GM19397 (cell line): ENCODE measurements around the gene TDRD7.

Source experiments
- ATAC-seq: cut with Tn5 transposase; IDR thresholded peaks from one replicate; pipeline ENCODE4 v1.9.1; 2021; ENCODE audit warnings: mild to moderate bottlenecking, moderate library complexity; ENCODE audit not compliant: unreplicated experiment

TDRD7 gene

GRCh38 chr9:97521576-97522333 is 109.9 kb downstream of the TDRD7 start:
- no peak for ATAC-seq

DNA sequence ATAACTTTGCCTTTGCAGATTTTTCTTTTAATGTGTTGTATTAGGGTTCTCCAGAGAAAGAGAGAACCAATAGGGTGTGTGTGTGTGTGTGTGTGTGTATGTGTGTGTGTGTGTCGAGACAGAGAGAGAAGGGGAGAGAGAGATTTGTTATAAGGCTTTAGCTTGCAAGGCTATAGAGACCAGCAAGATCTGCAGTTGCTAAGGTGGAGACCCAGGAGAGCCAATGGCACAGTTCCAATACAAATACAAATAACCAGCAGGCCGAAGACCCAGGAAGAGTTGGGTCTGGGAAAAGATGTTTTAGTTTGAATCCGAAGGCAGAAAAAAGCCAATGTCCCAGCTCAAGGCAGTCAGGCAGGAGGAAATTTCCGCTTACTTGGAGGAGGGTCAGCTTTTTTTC is 112.5 kb downstream of the TDRD7 start:
- no peak for ATAC-seq

DNA sequence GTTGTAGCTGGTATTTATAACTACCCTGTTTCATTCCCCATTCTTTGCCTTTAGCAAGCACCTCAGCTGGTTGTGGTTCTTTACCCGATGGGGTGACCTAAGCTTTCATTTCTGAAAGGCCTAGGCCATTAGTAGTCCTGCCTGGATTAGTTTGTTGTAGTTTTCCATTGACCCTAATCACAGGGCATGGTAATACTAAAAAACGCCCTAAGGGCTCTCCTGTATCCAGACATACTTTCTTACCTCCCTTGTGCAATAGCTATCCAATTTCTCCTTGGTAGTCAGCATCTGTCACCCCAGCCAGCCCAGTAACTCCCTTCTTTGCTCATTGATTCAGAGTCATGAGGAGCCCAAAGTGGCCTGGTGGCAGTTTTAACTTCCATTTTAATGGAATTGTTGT is 113.6 kb downstream of the TDRD7 start:
- ATAC-seq: no peak

- ATAC-seq: no peak
Measured at GRCh38 chr9:97526895-97527575, 115.1 kb downstream of the TDRD7 start.

DNA sequence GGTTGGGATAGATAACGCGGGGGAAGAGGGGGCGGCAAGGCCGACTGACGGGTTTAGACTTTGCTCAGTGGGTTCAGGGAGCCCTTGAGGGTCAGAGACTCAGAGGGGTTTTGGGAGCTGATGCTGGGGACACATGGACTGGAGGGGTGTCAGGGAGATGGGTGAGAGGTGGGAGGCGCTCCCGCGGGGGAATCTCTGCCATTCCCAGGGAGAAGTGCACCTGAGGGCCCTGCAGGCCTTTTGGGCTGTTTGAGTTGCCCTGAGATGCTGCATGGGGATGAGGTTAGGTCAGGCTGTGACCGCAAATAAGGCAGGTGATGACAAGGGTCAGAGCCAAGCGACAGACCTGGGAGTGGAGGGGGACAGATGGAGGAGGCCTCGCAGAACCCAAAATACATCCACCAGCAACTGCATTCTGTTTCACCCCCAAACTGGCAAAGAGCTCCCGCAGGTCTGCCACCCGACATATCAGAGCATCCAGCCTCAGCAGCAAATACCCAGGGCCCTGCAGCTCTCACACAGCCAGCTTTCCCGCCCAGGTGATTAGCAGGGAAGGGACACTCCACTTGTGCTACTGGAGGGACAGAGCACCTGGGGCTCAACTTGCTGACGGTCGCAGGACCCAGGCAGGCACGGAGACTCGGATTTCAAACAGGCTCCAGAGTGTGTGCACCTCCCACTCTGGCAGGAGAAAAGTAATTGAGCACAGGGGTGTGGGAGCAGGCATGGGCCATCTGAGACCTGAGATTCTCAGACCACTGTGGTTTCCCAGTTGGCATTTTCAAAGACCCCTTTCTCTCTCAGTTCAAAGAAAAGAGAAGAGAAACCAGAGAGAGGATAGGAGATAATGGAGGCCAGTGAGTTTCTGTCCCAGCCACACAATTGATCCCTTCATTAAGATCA is 116.0 kb downstream of the TDRD7 start:
- no peak for ATAC-seq

DNA sequence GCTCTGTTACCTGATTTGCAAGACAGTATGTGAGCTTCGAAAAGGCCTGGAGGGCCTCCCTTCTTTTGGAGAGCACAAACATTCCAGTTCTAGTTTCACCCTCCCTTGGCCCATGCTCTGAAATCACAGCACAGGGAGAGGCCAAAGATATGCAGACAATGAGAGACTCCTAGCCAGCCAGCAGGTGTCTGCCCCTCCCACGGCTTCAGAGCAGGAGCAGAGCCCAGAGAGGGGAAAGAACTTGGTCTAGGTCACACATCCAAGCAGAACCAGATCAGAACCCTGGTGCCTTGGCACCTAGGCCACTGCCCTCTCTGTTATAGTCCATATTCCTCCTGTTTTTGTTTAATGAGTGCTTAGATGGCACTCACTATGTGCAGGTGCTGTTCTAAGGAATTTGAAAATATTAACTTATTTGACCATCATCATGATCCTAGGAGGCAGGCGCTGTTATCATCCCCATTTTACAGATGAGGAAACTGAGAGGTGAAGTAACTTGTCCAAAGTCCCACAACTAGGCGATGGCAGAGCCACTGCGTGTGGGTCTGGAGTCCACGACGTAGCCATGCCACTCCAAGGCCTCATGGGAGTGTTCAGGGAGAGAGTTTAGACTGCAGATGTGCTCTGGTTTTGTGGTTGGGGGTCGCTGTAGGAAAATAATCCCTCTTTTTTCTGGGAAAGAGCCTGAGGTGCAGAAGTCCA is 116.8 kb downstream of the TDRD7 start:
- ATAC-seq: no peak

DNA sequence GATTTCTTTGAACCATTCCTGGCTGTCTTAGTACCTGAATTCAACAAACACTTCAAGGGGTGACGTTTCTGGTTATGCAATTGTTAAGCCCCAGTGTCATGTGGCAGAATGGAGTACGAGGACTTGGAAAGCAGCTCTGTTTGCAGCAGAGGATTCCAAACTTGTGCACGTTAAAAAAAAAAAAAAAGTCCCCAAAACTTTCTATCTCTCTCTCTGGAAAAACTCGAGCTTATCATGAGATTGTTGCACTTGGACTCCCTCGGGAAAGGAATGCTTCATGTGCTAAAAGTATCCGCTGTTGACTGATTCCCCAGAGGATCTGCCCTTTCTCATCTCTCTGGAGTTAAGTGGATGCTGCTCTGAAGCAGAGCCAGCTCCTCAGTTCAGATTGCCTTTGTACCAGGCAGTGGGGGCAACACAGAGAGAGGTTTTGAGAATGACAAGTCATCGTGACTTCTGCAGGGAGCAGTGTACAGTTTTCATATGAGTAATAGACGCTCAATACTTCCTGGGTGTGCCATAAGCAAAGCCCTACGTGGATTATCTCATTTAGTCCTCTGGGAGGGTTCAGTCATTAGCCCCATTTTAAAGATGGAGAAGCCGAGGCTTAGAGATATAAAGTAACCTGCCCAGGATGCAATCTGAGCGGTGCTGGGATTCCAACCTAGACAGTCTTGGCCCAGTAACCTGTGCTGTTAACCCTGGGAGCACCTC is 117.6 kb downstream of the TDRD7 start:
- ATAC-seq: no peak

- no peak for ATAC-seq
Measured at GRCh38 chr9:97531888-97532376, 120.0 kb downstream of the TDRD7 start.

DNA sequence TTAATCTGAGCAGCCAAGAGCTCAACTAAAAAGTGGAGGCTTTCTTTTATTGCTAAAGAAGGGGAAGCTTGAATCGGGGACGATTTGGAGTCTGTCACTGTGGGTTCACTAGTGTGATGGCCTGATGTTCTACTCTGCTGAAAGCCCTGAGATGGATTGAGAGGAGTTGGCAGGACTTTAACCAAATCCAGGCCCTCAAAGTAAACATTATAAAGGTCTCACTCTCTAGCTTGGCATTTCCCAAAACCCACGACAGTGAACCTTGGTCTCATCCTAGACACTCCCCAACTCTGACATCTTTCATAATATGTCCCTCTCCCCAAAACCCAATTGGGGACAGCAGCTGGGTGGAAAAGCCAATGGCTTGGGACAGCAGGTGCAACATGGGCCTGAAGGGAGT is 122.3 kb downstream of the TDRD7 start:
- ATAC-seq: no peak

GRCh38 chr9:97534961-97535594 is 123.2 kb downstream of the TDRD7 start:
- ATAC-seq: no peak

- no peak for ATAC-seq
Measured at GRCh38 chr9:97535771-97536170, 123.9 kb downstream of the TDRD7 start.

- ATAC-seq: no peak
Measured at GRCh38 chr9:97536480-97536879, 124.6 kb downstream of the TDRD7 start.

DNA sequence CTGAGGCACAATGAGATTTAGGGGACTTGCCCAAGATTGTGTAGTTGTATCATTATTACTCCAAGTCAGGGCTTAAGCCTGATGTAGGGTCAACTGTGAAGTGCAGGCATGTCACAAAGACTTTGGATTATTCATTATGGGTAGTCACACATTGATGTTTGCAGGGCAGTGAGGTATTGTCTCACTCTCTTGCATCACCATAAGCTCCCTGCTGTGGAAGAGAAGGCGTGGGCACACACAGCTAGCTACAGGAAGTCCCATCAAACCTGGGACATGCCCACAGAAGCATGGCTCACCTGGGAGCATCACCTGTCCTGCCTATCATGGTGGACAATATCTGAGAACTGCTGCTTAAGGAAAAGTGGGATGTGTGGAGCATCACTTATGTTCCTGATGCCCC is 131.7 kb downstream of the TDRD7 start:
- ATAC-seq: no peak

DNA sequence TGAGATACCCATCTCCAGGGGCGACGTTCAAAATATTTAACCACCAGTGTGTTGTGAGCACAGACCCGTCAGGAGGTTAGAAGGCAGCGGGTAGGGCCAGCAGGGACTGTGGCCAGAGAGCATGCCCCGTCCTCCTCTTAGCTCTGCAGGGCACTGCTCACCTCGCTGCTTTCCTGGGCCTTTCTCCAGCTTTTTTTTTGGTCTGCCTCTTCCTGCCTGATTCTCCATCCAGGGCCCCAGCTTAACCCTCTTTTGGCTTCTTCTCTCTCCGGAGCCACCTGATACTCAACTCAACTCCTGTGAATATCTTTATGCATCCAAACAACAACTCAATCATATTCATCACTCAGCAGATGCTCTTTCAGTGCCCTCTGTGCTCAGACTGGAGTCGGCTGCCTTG is 133.6 kb downstream of the TDRD7 start:
- no peak for ATAC-seq
